ENCODE results near the gene ADAMTS17.

The ADAMTS17 gene

DNA sequence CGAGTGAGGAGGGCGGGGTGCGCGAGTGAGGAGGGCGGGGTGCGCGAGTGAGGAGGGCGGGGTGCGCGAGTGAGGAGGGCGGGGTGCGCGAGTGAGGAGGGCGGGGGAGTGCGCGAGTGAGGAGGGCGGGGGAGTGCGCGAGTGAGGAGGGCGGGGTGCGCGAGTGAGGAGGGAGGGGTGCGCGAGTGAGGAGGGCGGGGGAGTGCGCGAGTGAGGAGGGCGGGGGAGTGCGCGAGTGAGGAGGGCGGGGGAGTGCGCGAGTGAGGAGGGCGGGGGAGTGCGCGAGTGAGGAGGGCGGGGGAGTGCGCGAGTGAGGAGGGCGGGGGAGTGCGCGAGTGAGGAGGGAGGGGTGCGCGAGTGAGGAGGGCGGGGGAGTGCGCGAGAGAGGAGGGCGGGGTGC lies 415.2 kb downstream of the ADAMTS17 start:
- DNase-seq (ENCODE audit: low read depth in 2 of 2, low spot score in 1 of 2), result peak in 1 of 2 donors; percentile 20

GRCh38 chr15:99925661-99926461 lies 415.9 kb downstream of the ADAMTS17 start:
- peak; percentile 34 to 61 for DNase-seq (ENCODE audit: low read depth in 2 of 2, low spot score in 1 of 2)

GRCh38 chr15:99923711-99924110 lies 418.1 kb downstream of the ADAMTS17 start:
- DNase-seq (ENCODE audit: low read depth in 2 of 2, low spot score in 1 of 2), result no peak
